Muscle layer of duodenum (tissue), 2 donors: ENCODE measurements around the gene LRRC58.

Source experiments
- H3K27ac ChIP-seq: one replicate; pipeline ENCODE4 v1.7.0; 2013; ENCODE audit warnings: mild to moderate bottlenecking, low read length
- H3K27me3 ChIP-seq: one replicate; pipeline ENCODE4 v1.7.0; 2013; ENCODE audit warnings: low read depth, mild to moderate bottlenecking, control low read depth, low read length
- H3K36me3 ChIP-seq, 2 donors: one replicate each; pipeline ENCODE4 v1.7.0; 2013; ENCODE audit warnings: low read length in 2 of 2, control low read depth in 1 of 2, mild to moderate bottlenecking in 1 of 2; ENCODE audit not compliant: insufficient read depth in 2 of 2, control insufficient read depth in 1 of 2
- H3K4me1 ChIP-seq, 2 donors: one replicate each; pipeline ENCODE4 v1.7.0; 2013; ENCODE audit warnings: low read length in 2 of 2, mild to moderate bottlenecking in 2 of 2, control low read depth in 1 of 2, moderate library complexity in 1 of 2; ENCODE audit not compliant: insufficient read depth in 2 of 2, control insufficient read depth in 1 of 2
- H3K4me3 ChIP-seq, 2 donors: one replicate each; pipeline ENCODE4 v1.7.0; 2013; ENCODE audit warnings: low read length in 2 of 2, low read depth in 1 of 2, mild to moderate bottlenecking in 1 of 2
- H3K9me3 ChIP-seq, 2 donors: one replicate each; pipeline ENCODE4 v1.7.0; 2013; ENCODE audit warnings: low read length in 2 of 2, control low read depth in 1 of 2, mild to moderate bottlenecking in 1 of 2; ENCODE audit not compliant: control insufficient read depth in 1 of 2
- donor health status: healthy.

The LRRC58 gene

DNA sequence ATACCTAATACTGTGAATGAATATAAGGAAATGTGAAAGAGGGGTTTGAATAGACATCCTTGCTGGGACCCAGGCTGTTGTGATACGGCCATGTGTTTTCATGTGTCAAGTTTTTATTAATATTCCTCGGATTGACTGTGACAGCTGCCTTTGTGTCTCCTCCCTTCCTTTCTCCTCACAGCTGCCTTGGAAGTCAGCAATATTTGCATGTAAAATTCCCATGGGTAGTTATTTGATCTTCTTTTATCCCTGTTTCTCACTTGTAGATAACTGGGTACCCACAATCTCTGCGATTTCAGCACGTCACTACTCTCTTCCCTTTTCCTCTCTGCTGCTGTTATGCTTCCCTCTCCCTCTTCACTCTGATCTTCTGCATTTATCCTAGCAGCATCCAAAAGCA lies 73.5 kb downstream of the LRRC58 start:
- Histone ChIP-seq H3K4me3 (no peak overlapping the region), H3K27me3 (no peaks in the 10 kb centered on the region), H3K4me1 (peaks cover 0 to 7% of the 10 kb centered on the region in 2 donors), H3K9me3 (no peaks in the 10 kb centered on the region), H3K27ac (no peak overlapping the region), H3K36me3 (no peaks in the 10 kb centered on the region)

GRCh38 chr3:120274739-120275167 lies 74.4 kb downstream of the LRRC58 start:
- H3K27ac ChIP-seq = no peak overlapping the region
- H3K9me3 ChIP-seq = no peaks in the 10 kb centered on the region
- H3K27me3 ChIP-seq = no peaks in the 10 kb centered on the region
- H3K36me3 ChIP-seq = no peaks in the 10 kb centered on the region
- no peak overlapping the region for H3K4me3 ChIP-seq
- peaks cover 0 to 7% of the 10 kb centered on the region in 2 donors for H3K4me1 ChIP-seq
